Activated CD8-positive, alpha-beta memory T cell treated with anti-CD3 and anti-CD28 coated beads, Interleukin-2, amount 50 U/mL, for 48 hours (primary cell): Measurements from ENCODE around the gene APOL1.
"Not testable (repeated sequence)": the region's sequence is repeated elsewhere in the genome, so short reads cannot be mapped to it uniquely, and the experiment has no call there.

ENCODE experiments used
- DNase-seq: peaks from one replicate; pipeline ENCODE4 v3.0.0-alpha.2; 2020

APOL1 gene

GRCh38 chr22:36246718-36247117 lies 6.2 kb upstream of the APOL1 start:
- DNase-seq, result peak; percentile 32

- no peak for DNase-seq
These were observed 5.0 kb upstream of the APOL1 start for GRCh38 chr22:36247955-36248354.

DNA sequence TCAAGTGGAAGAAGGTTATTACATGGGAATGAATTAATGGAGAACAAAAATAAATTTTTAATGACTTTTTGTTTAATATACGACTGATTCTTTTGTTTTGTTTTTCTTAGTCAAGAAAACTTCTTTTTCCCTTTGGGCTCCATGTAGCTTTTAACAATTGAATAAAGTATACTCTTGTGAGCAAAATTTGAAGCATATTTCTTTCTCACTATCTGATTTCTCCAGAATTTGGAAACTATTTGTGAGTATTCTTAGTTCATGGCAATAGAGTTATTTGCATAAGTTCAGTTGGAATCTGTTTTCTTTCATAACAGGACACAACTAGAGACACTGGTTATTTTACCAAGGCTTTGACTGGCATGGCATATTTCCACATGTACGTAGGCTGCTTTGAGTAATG lies 3.8 kb upstream of the APOL1 start:
- no peak for DNase-seq

- DNase-seq, result not testable (repeated sequence)
These were observed 2.5 kb upstream of the APOL1 start for GRCh38 chr22:36250292-36250960.

GRCh38 chr22:36251979-36252608 lies 839 bp upstream of the APOL1 start:
- not testable (repeated sequence) for DNase-seq

DNA sequence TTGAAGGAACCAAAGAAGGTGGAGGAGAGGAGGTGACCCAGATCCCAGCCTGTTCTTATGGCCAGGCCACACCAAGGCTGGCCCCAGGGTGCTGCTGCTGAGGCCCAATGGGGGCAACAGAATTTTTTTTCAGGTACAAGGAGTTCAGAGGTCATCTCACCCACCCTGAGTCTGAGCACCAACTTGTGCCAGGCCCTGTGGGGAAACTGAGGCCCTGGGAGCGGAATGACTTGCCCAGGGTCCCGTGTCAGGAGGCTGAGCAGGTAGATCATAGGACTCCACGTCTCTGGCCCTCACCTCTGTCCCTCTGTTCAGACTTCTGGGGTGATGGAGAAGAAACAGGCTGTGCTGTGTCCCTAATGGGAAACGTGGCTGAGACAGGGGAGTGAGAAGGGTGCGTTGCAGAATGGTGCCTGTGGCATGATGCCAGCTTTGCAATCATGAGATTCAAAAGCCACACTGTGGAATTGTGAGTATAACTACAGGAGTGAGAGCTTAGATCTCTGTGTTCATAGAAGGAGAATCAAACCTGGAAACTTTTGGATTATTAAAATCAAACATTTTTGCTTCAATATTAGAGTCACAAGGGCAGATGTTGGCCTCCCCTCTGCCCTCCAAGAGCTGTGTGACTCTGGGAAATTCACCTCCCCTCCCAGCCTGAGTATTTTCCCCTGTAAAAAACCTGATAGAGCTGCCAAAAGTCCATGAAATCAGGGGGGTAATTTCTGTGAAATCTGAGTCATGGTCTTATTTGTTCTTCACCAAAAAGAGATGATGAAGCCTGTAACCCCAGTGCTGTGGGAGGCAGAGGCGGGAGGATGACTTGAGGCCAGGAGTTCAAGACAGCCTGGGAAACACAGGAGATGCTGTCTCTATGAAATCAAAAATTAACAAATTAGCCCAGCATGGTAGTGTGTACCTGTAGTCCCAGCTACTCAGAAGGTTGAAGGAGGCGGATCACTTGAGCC lies 874 bp downstream of the APOL1 start:
- no peak for DNase-seq

- not testable (repeated sequence) for DNase-seq
These were observed 2.6 kb downstream of the APOL1 start for GRCh38 chr22:36255572-36255971.

GRCh38 chr22:36256478-36256877 lies 3.5 kb downstream of the APOL1 start:
- peak; percentile 39 for DNase-seq

GRCh38 chr22:36257308-36257707 lies 4.4 kb downstream of the APOL1 start:
- DNase-seq, result peak; percentile 43

- peak; percentile 48 for DNase-seq
These were observed 5.2 kb downstream of the APOL1 start for GRCh38 chr22:36257948-36258670.

GRCh38 chr22:36258701-36259614 lies 6.0 kb downstream of the APOL1 start:
- peak; percentile 66 for DNase-seq

DNA sequence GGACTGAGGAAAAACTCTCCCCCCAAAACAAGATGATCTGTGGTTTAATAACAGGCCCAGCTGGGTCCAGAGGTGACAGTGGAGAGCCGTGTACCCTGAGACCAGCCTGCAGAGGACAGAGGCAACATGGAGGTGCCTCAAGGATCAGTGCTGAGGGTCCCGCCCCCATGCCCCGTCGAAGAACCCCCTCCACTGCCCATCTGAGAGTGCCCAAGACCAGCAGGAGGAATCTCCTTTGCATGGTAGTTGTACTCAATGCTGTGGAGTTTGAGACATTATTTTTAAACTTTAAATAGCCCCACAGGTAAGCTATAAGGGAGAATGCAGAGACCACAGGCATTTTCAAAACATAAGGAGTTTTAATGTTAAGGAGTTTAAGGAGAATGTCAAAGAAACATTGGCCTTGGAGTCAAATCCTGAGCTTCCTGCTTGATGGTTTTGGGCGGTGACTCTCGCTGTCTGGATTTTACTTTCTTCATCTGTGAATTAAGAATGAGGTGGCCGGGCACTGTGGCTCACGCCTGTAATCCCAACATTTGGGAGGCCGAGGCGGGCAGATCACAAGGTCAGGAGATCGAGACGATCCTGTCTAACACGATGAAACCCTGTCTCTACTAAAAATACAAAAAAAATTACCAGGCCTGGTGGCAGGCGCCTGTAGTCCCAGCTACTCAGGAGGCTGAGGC lies 6.8 kb downstream of the APOL1 start:
- peak; percentile 44 for DNase-seq

GRCh38 chr22:36261675-36262074 lies 8.7 kb downstream of the APOL1 start:
- peak; percentile 35 for DNase-seq

DNA sequence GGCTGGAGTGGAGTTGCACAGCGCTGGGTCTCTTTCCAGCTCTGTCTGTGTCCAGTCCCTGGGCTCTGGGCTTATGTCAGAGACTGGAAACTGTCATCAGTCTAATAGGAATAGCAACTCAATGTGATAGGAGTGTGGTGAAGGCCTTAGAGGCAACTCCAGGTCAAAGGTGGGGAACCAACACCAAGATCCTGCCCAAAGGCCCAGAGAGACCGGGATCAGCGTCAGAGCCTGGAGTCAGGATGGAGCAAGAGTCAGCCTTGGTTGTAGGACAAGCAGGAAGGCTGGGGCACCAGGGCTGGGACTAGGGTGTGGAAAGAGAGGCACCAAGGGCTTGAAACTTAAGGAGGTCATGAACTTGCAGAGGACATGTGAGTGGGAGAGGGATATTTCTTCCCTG lies 9.4 kb downstream of the APOL1 start:
- DNase-seq, result peak; percentile 37

DNA sequence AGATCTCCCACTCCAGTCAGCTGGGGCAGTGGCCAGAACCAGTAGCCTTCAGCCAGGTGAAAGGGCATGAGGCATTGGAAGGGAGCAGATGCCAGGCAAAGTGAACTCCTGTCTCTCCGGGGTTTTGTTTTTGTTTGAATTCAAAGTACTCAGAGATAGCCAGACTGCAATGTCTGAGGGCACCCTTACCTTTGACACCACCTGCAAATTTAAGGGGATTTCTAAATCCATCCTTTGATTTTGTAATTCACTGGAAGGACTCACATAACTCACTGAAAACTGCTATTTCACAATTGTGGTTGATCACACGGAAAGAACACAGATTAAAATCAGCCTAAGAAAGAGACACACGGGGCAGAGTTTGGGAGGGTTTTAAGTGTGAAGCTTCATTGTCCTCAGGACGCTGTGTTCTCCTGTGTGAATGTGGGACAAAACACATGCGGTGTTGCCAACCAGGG lies 10.3 kb downstream of the APOL1 start:
- not testable (repeated sequence) for DNase-seq

- peak; percentile 42 for DNase-seq
These were observed 11.1 kb downstream of the APOL1 start for GRCh38 chr22:36263886-36264664.

DNA sequence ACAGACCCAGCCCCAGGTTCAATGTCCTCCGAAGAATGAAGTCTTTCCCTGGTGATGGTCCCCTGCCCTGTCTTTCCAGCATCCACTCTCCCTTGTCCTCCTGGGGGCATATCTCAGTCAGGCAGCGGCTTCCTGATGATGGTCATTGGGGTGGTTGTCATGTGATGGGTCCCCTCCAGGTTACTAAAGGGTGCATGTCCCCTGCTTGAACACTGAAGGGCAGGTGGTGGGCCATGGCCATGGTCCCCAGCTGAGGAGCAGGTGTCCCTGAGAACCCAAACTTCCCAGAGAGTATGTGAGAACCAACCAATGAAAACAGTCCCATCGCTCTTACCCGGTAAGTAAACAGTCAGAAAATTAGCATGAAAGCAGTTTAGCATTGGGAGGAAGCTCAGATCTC lies 14.1 kb downstream of the APOL1 start:
- no peak for DNase-seq

DNA sequence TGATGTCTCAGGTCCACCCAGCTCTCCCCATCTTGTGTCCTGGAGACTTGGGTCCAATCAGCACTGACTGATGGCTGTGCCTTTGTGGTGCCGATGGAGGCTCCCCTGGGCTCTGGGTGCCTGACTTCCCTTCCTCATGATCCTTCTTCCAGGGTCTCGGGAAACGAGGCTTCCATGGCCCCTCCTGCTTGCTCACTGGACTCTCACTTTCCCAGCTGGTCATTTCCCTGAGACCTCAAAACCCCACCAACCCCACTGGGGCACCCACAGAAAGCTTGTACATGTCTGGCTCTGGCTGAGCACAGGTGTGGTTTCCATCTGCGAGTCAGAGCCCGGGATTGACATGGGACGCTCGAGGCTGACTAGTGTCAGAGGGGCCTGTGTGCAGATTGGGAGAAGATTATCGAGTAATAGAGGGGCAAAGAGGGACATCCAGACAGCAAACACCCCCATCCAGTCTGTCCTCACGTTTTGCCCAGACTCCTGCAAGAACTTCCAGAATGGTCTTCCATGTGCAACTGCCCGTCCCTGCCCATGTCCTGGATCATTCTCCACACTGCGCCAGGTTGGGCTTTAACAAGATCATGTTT lies 15.1 kb downstream of the APOL1 start:
- DNase-seq, result no peak

- DNase-seq, result not testable (repeated sequence)
These were observed 18.3 kb downstream of the APOL1 start for GRCh38 chr22:36271231-36271630.

GRCh38 chr22:36271951-36272350 lies 19.0 kb downstream of the APOL1 start:
- not testable (repeated sequence) for DNase-seq
